ENCODE results near the gene ATP10B.

DNA sequence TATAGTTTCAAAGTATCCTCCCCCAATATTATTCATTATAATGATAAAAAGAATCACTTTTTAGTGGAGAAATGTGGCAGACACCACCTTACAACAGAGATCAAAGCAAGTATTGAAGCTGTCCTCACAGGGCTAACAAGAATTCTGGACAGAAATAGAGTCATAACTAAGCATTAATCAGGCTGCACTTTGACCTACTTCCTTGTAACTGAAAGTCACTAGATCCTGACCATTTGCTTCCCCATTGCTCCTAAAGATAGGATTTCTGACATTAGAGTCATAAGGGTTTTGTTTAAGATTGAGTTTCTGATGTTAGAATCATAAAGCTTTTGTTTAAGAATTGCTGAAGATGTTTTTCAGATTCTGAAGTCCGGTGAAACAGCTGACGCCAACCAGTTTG is 159.7 kb downstream of the ATP10B start:
- TF ChIP-seq, protein P1, sequence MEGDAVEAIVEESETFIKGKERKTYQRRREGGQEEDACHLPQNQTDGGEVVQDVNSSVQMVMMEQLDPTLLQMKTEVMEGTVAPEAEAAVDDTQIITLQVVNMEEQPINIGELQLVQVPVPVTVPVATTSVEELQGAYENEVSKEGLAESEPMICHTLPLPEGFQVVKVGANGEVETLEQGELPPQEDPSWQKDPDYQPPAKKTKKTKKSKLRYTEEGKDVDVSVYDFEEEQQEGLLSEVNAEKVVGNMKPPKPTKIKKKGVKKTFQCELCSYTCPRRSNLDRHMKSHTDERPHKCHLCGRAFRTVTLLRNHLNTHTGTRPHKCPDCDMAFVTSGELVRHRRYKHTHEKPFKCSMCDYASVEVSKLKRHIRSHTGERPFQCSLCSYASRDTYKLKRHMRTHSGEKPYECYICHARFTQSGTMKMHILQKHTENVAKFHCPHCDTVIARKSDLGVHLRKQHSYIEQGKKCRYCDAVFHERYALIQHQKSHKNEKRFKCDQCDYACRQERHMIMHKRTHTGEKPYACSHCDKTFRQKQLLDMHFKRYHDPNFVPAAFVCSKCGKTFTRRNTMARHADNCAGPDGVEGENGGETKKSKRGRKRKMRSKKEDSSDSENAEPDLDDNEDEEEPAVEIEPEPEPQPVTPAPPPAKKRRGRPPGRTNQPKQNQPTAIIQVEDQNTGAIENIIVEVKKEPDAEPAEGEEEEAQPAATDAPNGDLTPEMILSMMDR (IDR thresholded peaks at IDR 0.05; ENCODE audit: borderline replicate concordance, extremely low read depth, low read length, poor library complexity, severe bottlenecking), result no peak
- TF ChIP-seq EZH2 (IDR thresholded peaks at IDR 0.05; ENCODE audit: borderline replicate concordance, low read depth, low read length, severe bottlenecking), result no peak

All from DND-41 (cell line).